Omental fat pad (tissue), 4 donors: ENCODE data around the gene CROCC. TPM values are rescaled to one million over a fixed set of nuclear protein-coding genes. Genes with fewer than 3 reads are reported as not detected.

Experiments used
- ATAC-seq: fragments of 150-250 bp; one replicate; pipeline ENCODE4 v1.9.1; 2016; ENCODE audit warnings: mild to moderate bottlenecking, moderate library complexity; ENCODE audit not compliant: low FRiP score
- DNase-seq: peaks from one replicate; pipeline ENCODE4 v3.0.0-alpha.2; 2019; ENCODE audit warnings: low spot score
- CTCF ChIP-seq, 3 donors: fragments of 450-650 bp; IDR thresholded peaks; one replicate each; pipeline ENCODE4 v1.5.1; 2016 to 2017; ENCODE audit warnings: antibody characterized with exemption in 3 of 3, mild to moderate bottlenecking in 3 of 3, moderate library complexity in 2 of 3
- total RNA-seq, 4 donors: library from RNA; depleted of rRNA; stranded (reverse); fragments of >200 nt; gene quantifications; one replicate each; pipeline ENCODE4 v1.1.0, GENCODE V29; 2016

CROCC gene
- total RNA-seq, 4 donors from 2014 or later = 10.9 to 24.1 (median 14.0) TPM

- ATAC-seq (no peak), DNase-seq (no peak)
- TF ChIP-seq CTCF (IDR thresholded peaks at IDR 0.05) = no peak
Observed at GRCh38 chr1:16986113-16986512, 64.4 kb downstream of the CROCC start.

GRCh38 chr1:16986560-16986959 lies 64.8 kb downstream of the CROCC start:
- DNase-seq = no peak
- ATAC-seq = no peak
- TF ChIP-seq CTCF (IDR thresholded peaks at IDR 0.05) = no peak

- DNase-seq (no peak), ATAC-seq (no peak)
- TF ChIP-seq CTCF (IDR thresholded peaks at IDR 0.05) = no peak
Observed at GRCh38 chr1:16986962-16987361, 65.2 kb downstream of the CROCC start.

GRCh38 chr1:16988210-16988609 lies 66.5 kb downstream of the CROCC start:
- DNase-seq (no peak), ATAC-seq (no peak)
- TF ChIP-seq CTCF (IDR thresholded peaks at IDR 0.05) = no peak

GRCh38 chr1:16989676-16990391 lies 68.1 kb downstream of the CROCC start:
- TF ChIP-seq CTCF (IDR thresholded peaks at IDR 0.05) = no peak
- ATAC-seq (no peak), DNase-seq (no peak)

GRCh38 chr1:16991571-16991970 lies 69.8 kb downstream of the CROCC start:
- DNase-seq = no peak
- TF ChIP-seq CTCF (IDR thresholded peaks at IDR 0.05) = no peak
- no peak for ATAC-seq

GRCh38 chr1:16992102-16992501 lies 70.4 kb downstream of the CROCC start:
- ATAC-seq (no peak), DNase-seq (no peak)
- no peak for TF ChIP-seq CTCF (IDR thresholded peaks at IDR 0.05)
